Measurements from ENCODE around the gene TBC1D14. TPM values are rescaled to one million over a fixed set of nuclear protein-coding genes. Genes with fewer than 3 reads are reported as not detected.

The TBC1D14 gene
- total and polyA plus RNA-seq, 2 of the 4 experiments (the other 2 are of a cell fraction): 31.7 to 40.7 TPM

GRCh38 chr4:6881908-6882307 is 27.7 kb upstream of the TBC1D14 start:
- peaks cover 36% of the 10 kb centered on the region for H3K36me3 ChIP-seq (ENCODE audit: control insufficient read depth, insufficient read depth, low read length)
- no peak overlapping the region for H2BK120ac ChIP-seq (ENCODE audit: low read depth, low read length)
- no peak overlapping the region for H2AK5ac ChIP-seq (ENCODE audit: low read depth, low read length)
- no peak overlapping the region for H4K91ac ChIP-seq (ENCODE audit: insufficient read depth, low read depth, low read length)
- no peaks in the 10 kb centered on the region for H4K20me1 ChIP-seq (ENCODE audit: insufficient read depth, low read length)
- no peak overlapping the region for H3K18ac ChIP-seq (ENCODE audit: low read depth, low read length)
- no peak overlapping the region for H2AK9ac ChIP-seq (replicated peaks; ENCODE audit: low read depth, low read length, poor library complexity)
- 92% methylated on average over 11 of the region's 16 CpGs; no CpG with 5 or more reads in 1 of the 2 experiments for WGBS, 2 experiments (ENCODE audit: extremely low coverage in 2 of 2, insufficient read length in 1 of 2)
- H3K27me3 ChIP-seq (ENCODE audit: control insufficient read depth, insufficient read depth, low read length): no peaks in the 10 kb centered on the region
- DNase-seq: no peak
- no peak overlapping the region for H3K23ac ChIP-seq (ENCODE audit: low read depth, low read length)
- no peak overlapping the region for H3K4ac ChIP-seq (ENCODE audit: low read depth, low read length)
- H2AFZ ChIP-seq (replicated peaks; ENCODE audit: low read length, poor library complexity): no peak overlapping the region
- in situ Hi-C loops (cut with MboI; ENCODE audit: low sequenced_read_pairs): no loop called here
- no peaks in the 10 kb centered on the region for H3K9me3 ChIP-seq (ENCODE audit: control insufficient read depth, insufficient read depth, low read length)
- H3K27ac ChIP-seq (ENCODE audit: insufficient read depth, low read length): no peak overlapping the region
- no peak overlapping the region for H2BK5ac ChIP-seq (ENCODE audit: low read depth, low read length, poor library complexity, severe bottlenecking)
- dilution Hi-C loops (cut with HindIII; ENCODE audit: low sequenced_read_pairs, unreplicated experiment): no loop called here
- no peak overlapping the region for H2BK20ac ChIP-seq (ENCODE audit: low read depth, low read length)
- H3K79me1 ChIP-seq (ENCODE audit: low read depth in 1 of 2, low read length in 2 of 2): peaks cover 0 to 13% of the 10 kb centered on the region in 2 experiments; a peak in 2 of 4 replicates
- no peak overlapping the region for H3K4me3 ChIP-seq (ENCODE audit: insufficient read depth, low read depth, low read length)
- no peak overlapping the region for H3K9ac ChIP-seq (ENCODE audit: low read depth, low read length)
- no peak overlapping the region for H4K5ac ChIP-seq (ENCODE audit: low read depth, low read length)
- no peak overlapping the region for H4K8ac ChIP-seq (ENCODE audit: low read depth in 2 of 2, low read length in 2 of 2)
- peaks cover 8% of the 10 kb centered on the region; the same call in 1 of the 2 replicates for H3K9me1 ChIP-seq (ENCODE audit: insufficient read depth, low read length)
- H3K4me1 ChIP-seq (ENCODE audit: control insufficient read depth, insufficient read depth, low read length): peaks cover 8% of the 10 kb centered on the region
- no TSS peak for BruUV-seq (replicated peaks)
- ChIA-PET POLR2A (ENCODE audit: unreplicated experiment) (no interaction called here), CTCF (no interaction called here)
- intact Hi-C loops (cut with micrococcal nuclease): no loop called here
- H2BK15ac ChIP-seq (ENCODE audit: low read depth, low read length): no peak overlapping the region
- no peak for TF ChIP-seq SMC3 (IDR thresholded peaks at IDR 0.05; ENCODE audit: low read depth, low read length)
- no peak for TF ChIP-seq ELK1 (IDR thresholded peaks at IDR 0.05; ENCODE audit: borderline replicate concordance, low read depth, low read length)
- TF ChIP-seq BHLHE40 (IDR thresholded peaks at IDR 0.05; ENCODE audit: low read depth, low read length): no peak
- TF ChIP-seq MAZ (IDR thresholded peaks at IDR 0.05; ENCODE audit: borderline replicate concordance, low read depth, low read length): no peak
- TF ChIP-seq POLR2A (IDR thresholded peaks at IDR 0.05; ENCODE audit: low read depth, low read length): no peak
- no peak for TF ChIP-seq CEBPB (IDR thresholded peaks at IDR 0.05; ENCODE audit: low read depth, low read length)
- TF ChIP-seq RCOR1 (IDR thresholded peaks at IDR 0.05; ENCODE audit: insufficient replicate concordance, low read length): no peak
- no peak for TF ChIP-seq NFE2L2 (IDR thresholded peaks at IDR 0.05; ENCODE audit: low read depth, low read length)
- TF ChIP-seq MXI1 (IDR thresholded peaks at IDR 0.05; ENCODE audit: borderline replicate concordance, low read depth, low read length): no peak
- no peak for TF ChIP-seq USF2 (IDR thresholded peaks at IDR 0.05; ENCODE audit: low read depth, low read length)
- TF ChIP-seq FOS (IDR thresholded peaks at IDR 0.05; ENCODE audit: low read depth, low read length): no peak
- no peak for TF ChIP-seq CTCF (conservative IDR thresholded peaks at IDR 0.05; ENCODE audit: low read depth, low read length)
- no peak for TF ChIP-seq RAD21 (IDR thresholded peaks at IDR 0.05; ENCODE audit: low read length)
- TF ChIP-seq CHD1 (IDR thresholded peaks at IDR 0.05; ENCODE audit: low read depth, low read length): no peak
- TF ChIP-seq MAFK (IDR thresholded peaks at IDR 0.05; ENCODE audit: low read depth, low read length): no peak
- TF ChIP-seq RFX5 (IDR thresholded peaks at IDR 0.05; ENCODE audit: low read depth, low read length): no peak
- no peak overlapping the region for H3K56ac ChIP-seq (ENCODE audit: extremely low read depth, insufficient read depth, low read length)
- ATAC-seq (ENCODE audit: low read depth): no peak
- H3K4me2 ChIP-seq (ENCODE audit: low read depth, low read length): no peak overlapping the region
- no peak overlapping the region for H3K14ac ChIP-seq (replicated peaks; ENCODE audit: low read depth, low read length)
